ENCODE data around the gene CLEC4G. TPM values are rescaled to one million over a fixed set of nuclear protein-coding genes. Genes with fewer than 3 reads are reported as not detected.

The CLEC4G gene
- total RNA-seq (not detected in 2 replicates), polyA plus RNA-seq (not detected in 2 replicates), polyA minus RNA-seq (not detected in 2 replicates), Bru-seq, nascent RNA (not detected), BruChase-seq, experiment 1, labeled RNA remaining after a 6-hour chase (not detected), BruChase-seq, experiment 2, labeled RNA remaining after a 2-hour chase (not detected)
- not detected in 2 replicates for polyA plus RNA-seq (2011; cell fraction: cytosol; rRNA removed)
- not detected in 2 replicates for polyA plus RNA-seq (2011; cell fraction: nucleus; rRNA removed)
- not detected in 2 replicates for polyA plus RNA-seq (2012)
- not detected for polyA minus RNA-seq (2011; cell fraction: cytosol; rRNA and poly(A)+ RNA removed)
- not detected in 2 replicates for polyA minus RNA-seq (2011; cell fraction: nucleus; rRNA and poly(A)+ RNA removed)
- long read RNA-seq = 0 reads

- Histone ChIP-seq H3K79me2 (ENCODE audit: control insufficient read depth, insufficient read depth, low read length) (no peaks in the 10 kb centered on the region), H3K4me2 (ENCODE audit: insufficient read depth, low read length) (no peak within 1 kb of the TSS), H3K9me3 (replicated peaks; ENCODE audit: control insufficient read depth, insufficient read depth, low read length) (no peaks in the 10 kb centered on the region), H3K4me1 (ENCODE audit: control insufficient read depth, extremely low read depth, insufficient read depth, low read length) (no peaks in the 10 kb centered on the region), H3K9ac (replicated peaks; ENCODE audit: extremely low read depth, insufficient read depth, low read length) (no peak within 1 kb of the TSS), H3K36me3 (ENCODE audit: control insufficient read depth in 2 of 2, extremely low read depth in 1 of 2, insufficient read depth in 2 of 2, low read length in 2 of 2) (no peaks in the 10 kb centered on the region), H3K9me1 (replicated peaks; ENCODE audit: control insufficient read depth, extremely low read depth, insufficient read depth, low read length) (no peaks in the 10 kb centered on the region), H2AFZ (ENCODE audit: low read depth, low read length) (no peak within 1 kb of the TSS), H3K27me3 (ENCODE audit: control insufficient read depth in 2 of 2, insufficient read depth in 2 of 2, low read length in 2 of 2) (peaks cover 36 to 40% of the 10 kb centered on the region in 2 experiments), H4K20me1 (replicated peaks; ENCODE audit: control insufficient read depth, extremely low read depth, insufficient read depth, low read length) (no peaks in the 10 kb centered on the region), H3K4me3 (replicated peaks in 1 of 3; ENCODE audit: insufficient read depth in 1 of 3, low read depth in 1 of 3, low read length in 3 of 3) (no peak within 1 kb of the TSS), H3K27ac (ENCODE audit: insufficient read depth, low read depth, low read length) (no peak within 1 kb of the TSS)
- ChIA-PET POLR2A (no interaction called here), CTCF (interaction anchor here (1.2 kb wide), 1 partner anchor 51 kb away, joined by 3 read pairs; the partner anchor contains the start of gene TRAPPC5)
- TF ChIP-seq CTCF (IDR thresholded peaks at IDR 0.05; ENCODE audit: extremely low read depth in 1 of 2, insufficient read depth in 1 of 2, low read depth in 1 of 2, low read length in 2 of 2) (no peak), JUN (IDR thresholded peaks at IDR 0.05; ENCODE audit: borderline replicate concordance, insufficient read depth, insufficient read length, low read depth) (no peak), MYC (IDR thresholded peaks at IDR 0.05; ENCODE audit: low read depth, low read length) (no peak), POLR2A (IDR thresholded peaks at IDR 0.05; ENCODE audit: low read depth, low read length) (no peak), MAX (IDR thresholded peaks at IDR 0.05; ENCODE audit: insufficient read depth, insufficient read length) (no peak), EZH2 (IDR thresholded peaks at IDR 0.05; ENCODE audit: borderline replicate concordance, low read depth, low read length, severe bottlenecking) (no peak), FOS (IDR thresholded peaks at IDR 0.05; ENCODE audit: borderline replicate concordance, insufficient read depth, low read length) (no peak)
- dilution Hi-C loops (cut with MboI; ENCODE audit: extremely low pct_ligation_motif_present, low sequenced_read_pairs) (no loop called here), intact Hi-C loops (cut with micrococcal nuclease) (no loop called here)
- FAIRE-seq (no peak), DNase-seq (ENCODE audit: low read depth, low spot score) (no peak)
- no TSS peak for BruUV-seq (replicated peaks)
These were observed at the start of gene CLEC4G for GRCh38 chr19:7732045-7732444. Gene CLEC4G (minus strand): TSS chr19:7732110. CDS start chr19:7732102, 8 bp downstream.

Data from endothelial cell of umbilical vein (primary cell).